Astrocyte of the hippocampus (primary cell): Measurements from ENCODE around the gene FTL.
A peak's percentile ranks its signal among the peaks of the same experiment; 100 is the strongest.

Source experiments
- DNase-seq: peaks from one replicate; pipeline ENCODE4 v3.0.0; 2011; ENCODE audit warnings: low read depth, low spot score

Gene FTL

GRCh38 chr19:48991873-48992580, 26.9 kb downstream of the FTL start:
- peak; percentile 85 for DNase-seq

- peak; percentile 28 for DNase-seq
Measured at GRCh38 chr19:48992581-48993174, 27.6 kb downstream of the FTL start.

GRCh38 chr19:48993175-48994034, 28.3 kb downstream of the FTL start, which contains the start of the genes GYS1 and RUVBL2:
TSS of gene GYS1 (minus strand) at chr19:48993309. CDS start at chr19:48993112, 197 bp downstream.
TSS of gene RUVBL2 (plus strand) at chr19:48993887. CDS start at chr19:48993912, 25 bp downstream.
- DNase-seq = peak; percentile 100

GRCh38 chr19:48994035-48994386, 28.9 kb downstream of the FTL start:
- DNase-seq = no peak

GRCh38 chr19:48997972-48998371, 32.9 kb downstream of the FTL start:
- peak; percentile 78 for DNase-seq

GRCh38 chr19:48999481-49000325, 34.6 kb downstream of the FTL start:
- DNase-seq = peak; percentile 89

GRCh38 chr19:49004133-49004532, 39.0 kb downstream of the FTL start:
- DNase-seq = no peak

- DNase-seq = no peak
Measured at GRCh38 chr19:49004964-49005614, 40.0 kb downstream of the FTL start.

GRCh38 chr19:49006905-49007304, 41.8 kb downstream of the FTL start:
- no peak for DNase-seq

- no peak for DNase-seq
Measured at GRCh38 chr19:49009828-49010227, 44.7 kb downstream of the FTL start.

GRCh38 chr19:49010453-49010852, 45.3 kb downstream of the FTL start:
- no peak for DNase-seq

GRCh38 chr19:49011194-49011593, 46.1 kb downstream of the FTL start:
- no peak for DNase-seq

- no peak for DNase-seq
Measured at GRCh38 chr19:49014123-49014869, 49.2 kb downstream of the FTL start.

- DNase-seq = no peak
Measured at GRCh38 chr19:49014870-49015255, 49.8 kb downstream of the FTL start.

- no peak for DNase-seq
Measured at GRCh38 chr19:49016067-49016839, 51.1 kb downstream of the FTL start.
